GM19240 (cell line): ENCODE results near the gene RBFOX1.

Experiments used
- DNase-seq: peaks from one replicate; pipeline ENCODE4 v3.0.0; 2011; ENCODE audit warnings: low spot score; ENCODE audit not compliant: insufficient read length

RBFOX1 gene

DNA sequence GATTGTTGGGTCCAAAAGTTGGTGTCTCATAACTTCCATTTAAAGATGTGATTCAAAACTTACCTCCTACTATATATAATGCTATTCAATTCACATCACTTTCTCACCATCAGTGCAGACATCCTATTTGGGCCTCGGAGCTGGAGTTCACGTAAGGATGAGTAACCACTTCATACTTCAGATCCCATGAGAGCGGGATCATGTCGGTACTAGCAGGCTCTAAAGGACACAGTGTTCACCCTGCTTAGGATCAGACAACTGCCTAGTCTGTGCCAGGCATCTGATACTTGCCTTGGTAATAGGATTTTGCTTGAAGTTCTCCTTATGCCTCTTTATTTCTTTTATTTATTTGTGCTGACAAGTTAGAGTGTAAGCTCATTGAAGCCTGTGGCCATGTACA, 39.5 kb downstream of the RBFOX1 start:
- DNase-seq, result no peak

DNA sequence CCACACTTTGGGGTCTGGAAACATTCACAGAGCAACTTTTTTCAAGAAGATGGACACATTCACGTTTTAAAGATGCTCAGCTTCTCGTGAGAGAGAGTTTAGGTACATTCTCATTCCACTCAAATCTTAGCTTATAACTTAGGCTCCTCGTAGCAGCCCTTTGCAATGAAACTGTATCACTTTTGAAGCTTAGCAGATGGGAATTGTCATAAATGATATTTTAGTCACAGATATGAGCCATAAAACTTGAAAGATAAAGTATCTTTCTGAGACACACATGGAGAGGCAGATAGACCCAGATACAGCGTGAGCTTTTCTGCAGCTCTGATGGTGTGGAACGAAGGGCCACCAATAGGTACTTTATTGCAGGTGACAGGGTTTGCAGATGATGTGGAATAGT, 41.1 kb downstream of the RBFOX1 start:
- DNase-seq, result no peak

DNA sequence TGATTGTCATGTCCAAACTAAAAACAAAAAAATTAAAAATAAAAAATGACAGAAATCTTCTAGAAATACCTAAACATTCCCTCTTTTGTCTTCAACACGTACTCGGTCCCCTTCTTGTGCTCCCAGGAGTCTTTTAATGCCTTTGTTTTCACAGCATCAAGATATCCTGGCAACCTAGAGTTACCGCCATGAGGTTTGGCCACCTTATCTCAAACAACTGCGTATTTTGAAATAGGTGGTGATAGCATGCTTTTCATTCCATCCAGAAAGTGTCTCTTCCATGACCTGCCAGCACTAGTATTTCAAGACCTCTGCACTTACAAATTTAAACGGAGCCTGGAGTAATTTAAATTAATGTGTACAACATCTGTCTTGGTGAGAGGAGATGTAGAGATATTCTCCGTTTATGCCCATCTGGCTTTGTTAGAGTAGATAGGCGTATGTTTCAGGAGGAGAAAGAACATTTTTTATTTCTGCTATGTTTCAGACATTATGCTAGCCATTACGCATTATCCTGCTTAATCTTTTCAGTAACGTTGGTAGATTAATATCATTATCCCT, 42.0 kb downstream of the RBFOX1 start:
- no peak for DNase-seq

DNA sequence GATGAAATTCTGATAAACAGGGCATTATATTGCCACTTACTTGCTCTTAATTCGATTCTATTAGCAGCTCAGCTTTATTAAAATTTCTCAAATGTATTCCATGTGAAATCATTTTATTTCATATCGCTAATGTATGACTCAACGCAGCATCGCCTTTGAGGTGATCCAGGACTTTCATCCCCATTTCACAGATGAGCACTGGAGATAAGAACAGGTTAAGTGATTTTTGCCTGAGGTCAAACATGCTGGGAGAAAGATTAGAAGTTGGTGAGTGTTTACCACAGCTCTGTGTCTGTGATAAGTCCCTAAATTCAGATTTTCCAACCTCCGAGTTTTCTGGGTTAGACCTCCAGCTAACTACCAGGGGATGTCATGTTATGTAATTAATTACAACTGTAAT, 43.6 kb downstream of the RBFOX1 start:
- DNase-seq, result no peak

- DNase-seq, result no peak
Measured at GRCh38 chr16:7377231-7377630, 44.6 kb downstream of the RBFOX1 start.

DNA sequence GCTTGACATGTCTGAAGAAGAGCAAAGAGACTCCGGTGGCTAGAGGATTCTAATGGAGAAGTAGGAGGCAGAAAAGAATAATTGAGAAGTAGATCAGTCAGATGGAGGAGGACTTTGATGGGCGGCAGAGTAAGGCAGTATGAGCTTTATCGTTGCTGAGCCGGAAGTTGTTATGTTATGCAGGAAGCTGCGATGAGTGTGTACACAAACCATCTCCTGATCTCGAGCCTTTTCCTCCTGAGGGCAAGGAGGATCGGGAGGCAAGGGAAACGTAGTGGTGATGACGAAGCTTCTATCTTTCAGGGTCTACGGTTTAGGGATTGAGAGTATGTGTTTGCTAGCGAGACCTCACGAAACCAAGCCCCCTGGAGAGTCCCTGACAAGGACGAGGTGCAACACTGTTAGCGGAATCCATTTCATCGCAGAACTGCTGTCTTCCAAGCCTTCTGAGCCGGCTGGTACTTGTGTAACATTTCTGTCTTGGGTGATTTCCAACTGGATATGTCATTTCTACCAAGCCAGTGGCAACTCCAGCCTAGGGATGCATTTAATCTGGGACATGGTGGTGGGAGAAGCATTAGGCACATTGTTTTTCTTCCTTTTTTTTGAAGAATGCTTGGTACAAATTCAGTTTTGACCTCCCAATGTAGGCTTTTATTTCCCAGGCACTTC, 45.5 kb downstream of the RBFOX1 start:
- no peak for DNase-seq

GRCh38 chr16:7380441-7380840, 47.8 kb downstream of the RBFOX1 start:
- DNase-seq, result no peak

DNA sequence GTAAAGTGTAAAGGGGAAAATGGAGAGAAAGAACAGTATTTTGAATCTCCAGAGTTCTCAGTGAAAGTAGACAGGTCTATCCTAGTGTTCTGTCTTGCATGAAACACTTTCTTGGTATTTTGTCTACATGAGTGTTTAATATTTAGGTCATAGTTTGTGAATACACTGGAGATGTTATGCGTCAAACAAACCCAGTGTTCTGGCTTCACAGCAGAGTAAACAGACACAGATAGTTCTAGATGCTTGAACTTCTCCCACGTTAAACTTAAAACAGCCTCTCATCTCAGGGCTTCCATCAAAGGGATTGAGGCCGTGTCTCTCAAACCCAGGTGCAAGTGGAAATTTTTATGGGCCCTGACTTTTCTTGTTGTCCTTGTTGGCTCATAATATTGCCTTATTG, 48.3 kb downstream of the RBFOX1 start:
- no peak for DNase-seq

DNA sequence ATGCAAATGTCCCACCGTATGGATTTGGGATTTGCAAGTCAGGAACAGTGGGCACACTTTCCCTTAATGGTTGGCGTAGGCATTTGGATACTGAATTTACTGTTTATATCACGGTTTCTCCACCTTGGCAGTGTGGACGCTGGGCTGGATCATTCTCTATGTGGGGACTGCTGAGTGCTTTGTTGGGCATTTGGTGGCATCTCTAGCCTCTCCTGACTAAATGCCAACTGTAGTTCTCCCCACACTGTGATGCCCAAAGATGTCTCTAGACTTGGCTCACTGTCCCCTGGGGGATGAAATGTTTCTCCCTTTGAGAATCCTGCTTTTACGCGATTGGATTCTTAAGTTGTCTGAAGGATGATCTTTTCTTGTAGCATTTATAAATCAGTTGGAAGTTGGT, 49.0 kb downstream of the RBFOX1 start:
- DNase-seq, result no peak

GRCh38 chr16:7382521-7382920, 49.9 kb downstream of the RBFOX1 start:
- no peak for DNase-seq

DNA sequence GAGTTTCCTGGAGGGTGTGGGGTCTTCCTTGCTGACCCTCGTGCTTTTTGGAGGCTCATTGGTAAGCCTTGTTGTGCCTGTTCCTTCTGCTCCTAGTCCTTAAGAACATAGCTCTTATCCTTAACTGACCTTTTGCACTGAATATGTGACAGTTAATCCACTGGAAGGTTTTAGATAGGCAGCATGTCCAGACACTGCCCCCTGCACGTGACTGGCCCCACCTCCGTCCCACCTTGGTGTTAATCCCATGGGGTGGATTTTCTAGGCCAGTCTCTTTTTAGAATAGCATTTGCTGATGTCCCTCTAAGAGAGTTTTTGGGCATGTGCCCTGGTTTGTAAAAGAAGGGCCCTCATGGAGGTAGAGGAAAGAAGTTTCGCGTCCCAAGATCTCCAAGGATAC, 58.3 kb downstream of the RBFOX1 start:
- no peak for DNase-seq

DNA sequence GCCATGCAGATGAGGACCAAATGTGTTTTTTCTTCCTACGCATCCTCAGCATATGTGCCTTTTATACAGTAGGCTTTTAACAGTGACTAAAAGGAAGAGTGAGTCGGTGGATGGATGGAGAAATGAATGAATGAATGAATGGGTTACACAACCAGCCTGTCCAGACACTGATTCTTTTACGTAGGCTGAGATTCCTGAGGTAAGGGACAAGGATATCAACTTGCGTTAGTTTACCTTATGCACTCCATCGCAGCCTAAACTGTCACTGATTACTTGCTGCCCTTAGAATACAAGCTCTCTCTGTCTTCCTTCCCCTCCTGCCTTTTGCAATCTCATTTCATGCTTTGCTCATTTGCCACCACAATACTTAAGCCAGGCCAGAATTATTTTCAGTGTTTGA, 59.0 kb downstream of the RBFOX1 start:
- no peak for DNase-seq

GRCh38 chr16:7392206-7392605, 59.6 kb downstream of the RBFOX1 start:
- DNase-seq, result no peak

DNA sequence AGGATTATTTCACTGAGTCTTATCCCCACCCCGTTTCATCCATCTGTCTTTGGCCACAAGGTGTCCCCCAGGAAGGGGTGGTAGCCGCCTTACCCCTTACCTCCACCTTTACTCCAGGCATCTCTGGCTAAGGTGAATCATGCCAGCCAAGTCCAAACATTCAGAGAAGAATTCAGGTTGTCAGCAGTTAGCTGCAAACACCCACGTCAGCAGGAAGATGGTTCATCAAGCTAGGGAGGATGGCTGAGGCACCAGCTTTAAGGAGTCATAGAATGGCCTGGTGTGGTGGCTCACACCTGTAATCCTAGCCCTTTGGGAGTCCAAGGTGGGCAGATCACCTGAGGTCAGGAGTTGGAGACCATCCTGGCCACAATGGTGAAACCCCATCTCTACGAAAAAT, 61.0 kb downstream of the RBFOX1 start:
- no peak for DNase-seq

DNA sequence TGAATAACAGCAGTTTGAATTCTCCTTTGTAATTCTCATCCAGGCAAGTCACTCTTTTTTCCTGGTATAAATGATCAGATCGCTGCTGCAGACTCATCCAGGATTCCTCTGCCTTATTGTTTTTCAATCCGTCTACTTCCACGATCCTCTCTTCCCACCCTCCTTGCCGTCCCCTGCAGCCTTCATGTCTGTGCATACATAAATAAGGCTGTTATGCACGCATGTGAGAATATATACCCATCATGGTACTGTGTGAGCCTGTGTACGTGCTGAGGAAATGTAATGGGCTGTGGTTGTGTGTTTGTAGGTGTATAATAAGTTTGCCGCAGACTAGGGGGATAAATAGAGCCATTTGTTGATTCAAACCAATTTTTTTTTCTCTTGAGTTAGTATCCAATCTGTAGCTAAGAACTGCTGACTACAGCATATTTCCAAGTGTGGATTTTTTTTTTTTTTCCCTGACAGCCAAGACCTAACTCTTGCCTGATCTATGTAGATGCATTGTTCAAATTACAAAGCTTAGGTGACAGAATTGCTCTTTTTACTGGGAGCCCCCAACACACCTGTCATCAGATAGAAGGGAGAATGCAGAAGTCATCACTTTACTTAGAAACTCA, 62.2 kb downstream of the RBFOX1 start:
- DNase-seq, result no peak

DNA sequence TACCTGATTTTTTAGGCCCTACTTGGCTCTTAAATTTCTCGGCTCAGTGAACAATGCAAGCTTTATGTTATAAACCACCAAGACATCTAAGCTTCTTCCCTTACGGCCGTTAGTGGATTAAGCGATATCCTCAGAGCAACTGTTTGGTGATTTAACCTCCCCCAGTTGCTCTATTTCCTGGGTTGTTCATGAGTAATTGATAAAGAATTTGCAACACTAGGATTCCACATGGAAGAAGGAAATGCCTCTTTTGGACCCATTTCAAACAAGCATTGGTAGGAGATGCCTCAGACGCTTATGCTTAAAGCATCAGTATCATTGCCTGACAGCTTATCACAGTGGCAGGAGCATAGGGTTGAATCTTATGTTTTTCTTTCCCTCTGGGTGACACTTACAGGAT, 65.3 kb downstream of the RBFOX1 start:
- DNase-seq, result no peak

GRCh38 chr16:7398536-7398935, 65.9 kb downstream of the RBFOX1 start:
- no peak for DNase-seq

DNA sequence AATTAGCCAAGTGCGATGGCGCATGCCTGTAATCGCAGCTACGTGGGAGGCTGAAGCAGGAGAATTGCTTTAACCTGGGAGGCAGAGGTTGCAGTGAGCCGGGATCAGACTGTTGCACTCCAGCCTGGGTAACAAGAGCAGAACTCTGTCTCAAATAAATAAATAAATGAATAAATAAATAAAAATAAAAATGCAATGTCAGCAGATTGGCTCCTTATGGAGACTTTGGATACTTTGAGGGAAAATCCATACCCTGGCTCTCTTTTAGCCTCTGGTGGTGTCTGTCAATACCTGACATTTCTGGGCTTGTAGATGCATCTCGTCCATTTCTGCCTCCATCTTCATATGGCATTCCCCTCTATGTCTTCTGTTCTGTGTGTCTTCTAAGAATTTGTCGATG, 66.7 kb downstream of the RBFOX1 start:
- DNase-seq, result no peak

GRCh38 chr16:7400117-7400890, 67.7 kb downstream of the RBFOX1 start:
- no peak for DNase-seq

DNA sequence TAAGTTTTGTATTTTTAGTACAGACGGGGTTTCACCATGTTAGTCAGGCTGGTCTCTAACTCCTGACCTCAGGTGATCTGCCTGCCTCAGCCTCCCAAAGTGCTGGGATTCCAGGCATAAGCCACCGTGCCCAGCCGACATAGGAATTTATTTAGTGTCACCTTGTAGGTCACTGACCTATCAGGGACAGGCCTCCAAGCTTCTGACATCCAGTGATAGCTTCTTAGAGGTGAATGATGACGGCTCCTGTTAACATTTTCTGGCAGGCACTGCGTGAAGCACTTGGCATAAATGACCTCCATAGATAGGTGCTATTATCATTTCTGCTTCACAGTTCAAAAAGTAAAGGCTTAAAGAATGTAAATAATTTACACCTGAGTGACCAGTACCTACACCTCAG, 71.6 kb downstream of the RBFOX1 start:
- DNase-seq, result no peak

- no peak for DNase-seq
Measured at GRCh38 chr16:7405166-7405565, 72.5 kb downstream of the RBFOX1 start.

- no peak for DNase-seq
Measured at GRCh38 chr16:7408700-7409365, 76.2 kb downstream of the RBFOX1 start.
